GM21737 (cell line): ENCODE results near the gene PIEZO2.
A peak's percentile ranks its signal among the peaks of the same experiment; 100 is the strongest.
"Not testable (repeated sequence)": the region's sequence is repeated elsewhere in the genome, so short reads cannot be mapped to it uniquely, and the experiment has no call there.

ENCODE experiments used
- ATAC-seq: cut with Tn5 transposase; IDR thresholded peaks from one replicate; pipeline ENCODE4 v1.9.1; 2021; ENCODE audit warnings: mild to moderate bottlenecking, moderate library complexity; ENCODE audit not compliant: unreplicated experiment

Gene PIEZO2

GRCh38 chr18:10930076-10930475 is 219.3 kb downstream of the PIEZO2 start:
- ATAC-seq, result no peak

- ATAC-seq, result peak; percentile 76
Measured at GRCh38 chr18:10928772-10929373, 220.5 kb downstream of the PIEZO2 start.

DNA sequence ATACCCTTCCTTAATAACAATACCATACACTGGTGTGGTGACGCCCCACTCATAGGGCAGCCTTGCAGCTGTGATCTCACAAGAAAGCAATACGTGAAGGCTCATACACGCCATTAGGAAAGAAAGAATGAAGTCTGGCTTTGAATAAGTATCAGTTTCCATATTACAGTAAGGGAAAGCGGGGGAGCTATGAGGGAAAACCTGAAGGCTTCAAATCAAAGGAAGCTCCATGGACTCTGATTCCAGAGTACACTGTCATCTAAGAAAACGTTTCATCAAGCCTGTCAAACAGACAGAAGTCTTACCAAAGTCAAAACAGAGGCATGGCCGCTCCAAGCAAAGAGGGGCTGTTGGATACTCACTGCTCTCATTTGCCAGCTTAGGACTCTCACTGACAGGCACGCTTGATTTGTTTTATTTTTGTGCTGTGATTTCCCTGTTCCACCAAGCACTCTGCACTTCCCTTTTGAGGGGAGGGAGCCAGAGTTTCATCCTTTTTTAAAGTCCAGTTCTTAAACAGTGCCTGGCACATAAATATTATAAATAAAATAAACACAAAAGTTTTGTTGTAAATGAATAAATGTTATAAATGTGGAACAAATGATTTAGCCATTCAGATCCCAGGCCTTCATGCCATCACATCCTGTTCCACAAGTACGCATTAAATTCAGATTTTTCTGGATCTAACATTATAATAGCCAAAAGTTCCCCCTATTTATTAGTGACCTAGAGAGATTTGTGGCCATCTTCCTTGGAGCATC is 221.2 kb downstream of the PIEZO2 start:
- ATAC-seq, result no peak

DNA sequence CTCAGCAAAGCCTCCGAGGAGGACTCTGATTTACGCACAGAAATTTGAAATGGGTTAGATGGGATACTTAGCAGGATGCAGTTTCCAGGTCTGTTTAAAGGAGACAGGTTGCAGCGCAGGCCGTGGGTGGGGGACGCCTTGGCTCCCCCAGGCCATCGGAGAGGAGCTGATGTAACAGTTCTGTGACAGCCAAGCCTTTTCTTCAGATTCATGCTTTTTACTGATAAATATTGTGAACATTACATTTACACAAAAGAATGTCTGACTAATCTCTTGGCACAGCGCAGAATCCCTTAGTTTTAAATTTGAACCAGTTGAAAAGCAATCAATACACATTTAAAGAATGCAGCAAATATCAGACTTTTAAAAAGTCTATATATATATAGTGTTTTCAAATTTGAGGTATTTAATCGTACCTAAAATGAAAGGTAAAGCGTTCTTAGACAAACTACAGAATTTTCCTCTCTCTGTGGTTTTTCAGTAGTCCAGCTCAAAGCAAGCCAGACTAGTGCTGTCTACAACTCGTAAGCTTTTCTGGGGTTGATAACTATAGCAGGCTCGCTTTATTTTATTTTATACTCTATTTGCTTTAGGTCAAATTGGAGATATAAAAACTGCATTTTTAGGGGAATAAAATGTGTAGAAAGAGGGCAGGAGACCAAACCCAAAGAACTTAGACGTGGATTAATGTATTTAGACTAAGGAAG is 221.9 kb downstream of the PIEZO2 start:
- ATAC-seq, result no peak

- ATAC-seq, result no peak
Measured at GRCh38 chr18:10926621-10927161, 222.7 kb downstream of the PIEZO2 start.

DNA sequence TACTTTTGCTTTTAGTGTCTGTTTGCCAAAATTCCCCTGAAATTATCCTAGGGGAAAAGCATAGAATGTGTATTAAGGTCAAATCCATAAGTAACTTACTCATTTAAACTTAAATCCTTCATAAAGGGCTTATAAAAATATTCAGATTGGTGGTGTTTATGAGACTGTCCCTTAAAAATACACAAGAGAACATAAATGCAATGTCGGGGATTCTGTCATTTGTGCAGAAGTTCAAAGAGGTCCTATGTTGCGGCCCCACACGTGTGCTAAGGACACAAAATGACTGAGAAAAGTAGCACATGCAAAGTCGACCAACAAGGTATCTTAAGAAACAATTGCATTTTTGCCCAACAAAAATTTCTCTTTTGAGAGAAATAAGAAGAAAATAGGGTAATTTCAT is 225.1 kb downstream of the PIEZO2 start:
- no peak for ATAC-seq

- ATAC-seq, result no peak
Measured at GRCh38 chr18:10923551-10924070, 225.8 kb downstream of the PIEZO2 start.

- no peak for ATAC-seq
Measured at GRCh38 chr18:10923141-10923540, 226.2 kb downstream of the PIEZO2 start.

DNA sequence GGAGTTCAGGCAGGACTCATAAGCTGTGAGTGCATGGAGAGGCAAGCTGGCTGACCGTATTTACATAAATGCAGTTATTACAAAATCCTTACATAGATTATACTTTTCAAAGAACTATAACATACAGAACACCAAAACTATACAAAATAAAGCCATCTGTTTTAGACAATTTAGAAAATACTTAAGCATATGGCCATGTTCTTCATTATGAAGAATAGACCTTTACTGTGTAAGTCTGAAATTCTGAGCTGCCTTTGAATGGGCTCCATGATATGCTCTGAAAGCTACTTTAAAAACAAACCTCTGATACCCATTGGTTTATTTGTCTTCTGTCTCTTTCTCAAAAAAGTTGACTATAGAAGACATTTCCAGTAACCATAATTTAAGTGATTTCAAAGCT is 226.7 kb downstream of the PIEZO2 start:
- not testable (repeated sequence) for ATAC-seq

DNA sequence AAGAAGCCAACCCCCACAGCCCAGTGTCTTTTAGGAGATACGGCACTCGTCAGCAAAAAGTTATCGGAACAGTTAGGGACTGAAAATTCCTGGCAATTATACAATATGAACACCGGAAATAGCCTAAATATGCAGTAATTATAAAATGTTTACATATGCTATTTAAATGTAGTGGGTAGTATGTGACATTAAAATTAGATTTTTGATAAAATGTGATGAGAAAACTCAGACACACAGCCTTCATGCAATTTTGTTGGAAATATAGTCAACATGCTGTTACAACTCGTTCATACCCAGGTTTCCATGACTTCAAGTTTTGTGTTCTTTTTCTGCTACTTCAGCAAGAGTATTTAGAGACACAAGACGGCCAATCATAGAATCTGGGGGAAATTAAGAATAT is 229.1 kb downstream of the PIEZO2 start:
- not testable (repeated sequence) for ATAC-seq

- no peak for ATAC-seq
Measured at GRCh38 chr18:10919851-10920250, 229.5 kb downstream of the PIEZO2 start.

- ATAC-seq, result no peak
Measured at GRCh38 chr18:10916865-10917264, 232.5 kb downstream of the PIEZO2 start.

GRCh38 chr18:10916387-10916786 is 233.0 kb downstream of the PIEZO2 start:
- no peak for ATAC-seq

DNA sequence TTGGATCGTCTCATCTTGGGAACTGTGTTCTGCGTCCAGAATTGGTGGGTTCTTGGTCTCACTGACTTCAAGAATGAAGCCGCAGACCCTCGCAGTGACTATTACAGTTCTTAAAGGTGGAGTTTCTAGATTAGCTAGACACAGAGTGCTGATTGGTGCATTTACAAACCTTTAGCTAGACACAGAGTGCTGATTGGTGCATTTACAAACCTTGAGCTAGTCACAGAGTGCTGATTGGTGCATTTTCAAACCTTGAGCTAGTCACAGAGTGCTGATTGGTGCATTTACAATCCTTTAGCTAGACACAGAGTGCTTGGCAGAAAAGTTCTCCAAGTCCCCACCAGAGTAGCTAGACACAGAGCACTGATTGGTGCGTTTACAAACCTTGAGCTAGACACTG is 233.6 kb downstream of the PIEZO2 start:
- not testable (repeated sequence) for ATAC-seq

DNA sequence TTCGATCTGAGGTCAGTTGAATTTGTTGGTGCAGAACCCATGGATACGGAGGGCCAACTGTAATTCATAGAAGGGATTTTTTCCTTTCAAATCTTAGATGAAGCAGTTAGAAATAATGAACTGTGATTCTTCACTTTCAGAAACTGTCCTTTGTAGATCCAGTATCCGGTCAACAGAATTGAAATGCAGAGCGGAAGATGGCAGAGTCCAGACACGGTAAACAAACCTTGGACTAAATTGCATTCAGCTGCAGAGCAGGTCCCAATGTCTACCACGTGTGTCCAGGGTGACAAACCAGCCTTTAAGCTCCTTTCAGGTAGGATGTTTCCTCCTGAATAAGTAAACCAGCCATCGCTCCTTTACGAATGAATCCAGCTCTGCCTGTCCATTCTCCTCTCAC is 234.8 kb downstream of the PIEZO2 start:
- not testable (repeated sequence) for ATAC-seq

GRCh38 chr18:10913919-10914318 is 235.4 kb downstream of the PIEZO2 start:
- no peak for ATAC-seq

DNA sequence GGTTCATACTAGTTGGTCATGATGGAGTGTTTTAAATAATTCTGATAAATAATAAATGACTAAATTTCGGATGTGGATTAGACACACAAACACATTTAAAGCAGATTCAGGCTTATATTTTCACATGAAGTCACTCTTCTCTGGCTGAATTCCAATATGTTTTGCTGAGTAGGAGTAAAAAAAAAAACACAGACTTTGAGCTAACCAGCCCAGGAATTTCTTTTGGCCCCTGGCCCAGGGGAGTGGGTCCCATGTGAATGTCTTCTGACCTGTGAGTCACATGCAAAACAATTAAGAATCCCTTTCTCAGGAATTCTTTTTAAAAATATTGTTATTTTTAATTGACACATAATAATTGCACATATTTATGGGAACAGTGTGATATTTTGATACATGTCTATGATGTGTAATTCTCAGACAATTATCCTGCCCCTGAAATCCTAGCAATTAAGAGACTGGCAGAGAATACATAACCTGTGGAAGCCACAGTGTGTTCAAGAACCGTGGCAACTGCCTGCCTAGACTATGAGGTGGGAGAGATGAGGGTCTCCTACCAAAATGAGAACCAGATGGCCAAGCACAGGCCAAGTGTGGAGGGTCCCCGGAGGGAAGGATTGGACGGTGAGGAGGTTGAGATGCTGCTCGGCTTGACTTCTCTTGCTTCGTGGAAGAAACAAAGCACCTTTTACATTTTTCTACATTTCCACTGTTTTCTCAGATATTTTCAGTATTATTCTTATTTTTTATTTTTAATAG is 236.4 kb downstream of the PIEZO2 start:
- ATAC-seq, result no peak

DNA sequence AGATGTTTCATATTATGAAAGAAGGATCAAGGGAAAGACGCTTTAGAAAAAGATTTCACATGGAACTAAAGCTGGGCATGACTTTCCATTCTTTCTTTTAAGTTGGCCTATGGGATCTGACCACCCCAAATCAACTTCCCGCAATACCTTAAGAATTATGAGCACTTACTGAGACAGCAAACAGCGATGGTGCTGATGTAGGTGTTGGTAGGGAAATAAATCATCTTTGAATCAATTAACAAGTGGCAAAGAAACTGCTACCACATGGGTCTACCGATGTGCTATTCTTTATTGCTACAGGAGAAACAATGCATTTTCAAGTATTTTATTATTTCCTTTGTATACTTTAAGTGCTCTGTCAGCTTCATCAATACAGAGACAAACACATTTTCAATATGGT is 239.6 kb downstream of the PIEZO2 start:
- ATAC-seq, result no peak

DNA sequence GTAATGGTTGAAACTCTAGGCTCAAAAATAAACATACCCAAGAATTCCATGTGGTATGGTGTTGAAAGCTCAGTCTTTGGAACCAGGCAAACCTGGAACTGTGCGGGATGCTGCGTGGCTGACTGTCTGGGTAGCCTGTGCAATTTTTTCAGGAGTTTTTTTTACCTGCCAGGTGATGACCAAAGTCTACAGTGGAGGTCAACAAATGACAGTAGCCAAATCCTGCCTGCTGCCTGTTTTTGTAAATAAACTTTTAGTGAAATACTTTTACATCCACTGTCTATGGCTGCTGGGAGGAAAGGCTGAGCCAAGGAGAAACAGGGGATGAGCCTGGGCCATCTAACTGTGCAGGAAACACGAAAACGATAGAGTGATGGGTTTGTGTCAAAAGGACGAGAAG is 240.6 kb downstream of the PIEZO2 start:
- ATAC-seq, result no peak

- ATAC-seq, result no peak
Measured at GRCh38 chr18:10907749-10908148, 241.6 kb downstream of the PIEZO2 start.

- no peak for ATAC-seq
Measured at GRCh38 chr18:10901329-10901728, 248.0 kb downstream of the PIEZO2 start.
